ENCODE data around the gene RAB22A. TPM values are rescaled to one million over a fixed set of nuclear protein-coding genes. Genes with fewer than 3 reads are reported as not detected.

Gene RAB22A
- total RNA-seq, 3 donors from 2014 or later (not counting 1 experiment from before 2014, with no cell fraction given) = 19.6 to 29.8 (median 28.6) TPM

GRCh38 chr20:58375759-58376352 is 66.3 kb downstream of the RAB22A start:
- Mint-ChIP-seq H3K27me3 (ENCODE audit: low read depth in 2 of 2) (peaks cover 32 to 49% of the 10 kb centered on the region in 2 donors), H3K9me3 (no peaks in the 10 kb centered on the region), H3K36me3 (no peaks in the 10 kb centered on the region), H3K27ac (no peak overlapping the region), H3K4me3 (no peak overlapping the region), H3K4me1 (no peaks in the 10 kb centered on the region)
- no peak for DNase-seq
- intact Hi-C loops (cut with micrococcal nuclease) = no loop called here
- H3K4me3 ChIP-seq (ENCODE audit: low read length) = no peak overlapping the region
- no peaks in the 10 kb centered on the region for H3K36me3 ChIP-seq (ENCODE audit: control insufficient read depth, insufficient read depth, low read length)
- no peak for ATAC-seq
- peaks cover 2% of the 10 kb centered on the region for H3K27me3 ChIP-seq (ENCODE audit: control insufficient read depth, insufficient read depth, low read length)
- no peak for TF ChIP-seq CTCF (IDR thresholded peaks at IDR 0.05)
- H3K4me1 ChIP-seq (ENCODE audit: control insufficient read depth, insufficient read depth, low read length) = no peaks in the 10 kb centered on the region
- WGBS (ENCODE audit: insufficient coverage) = 82% methylated on average over 10 of the region's 10 CpGs
- H3K9me3 ChIP-seq (ENCODE audit: control insufficient read depth, insufficient read depth, low read length) = no peaks in the 10 kb centered on the region
- H3K27ac ChIP-seq (ENCODE audit: low read length) = no peak overlapping the region

GRCh38 chr20:58377017-58377416 is 67.5 kb downstream of the RAB22A start:
- no peak for ATAC-seq
- DNase-seq = no peak
- H3K9me3 Mint-ChIP-seq = peaks cover 0 to 2% of the 10 kb centered on the region in 2 donors
- WGBS (ENCODE audit: insufficient coverage) = 90% methylated on average over 1 of the region's 1 CpG
- Histone ChIP-seq H3K9me3 (ENCODE audit: control insufficient read depth, insufficient read depth, low read length) (peaks cover 3% of the 10 kb centered on the region), H3K27ac (ENCODE audit: low read length) (no peak overlapping the region), H3K4me1 (ENCODE audit: control insufficient read depth, insufficient read depth, low read length) (no peaks in the 10 kb centered on the region), H3K36me3 (ENCODE audit: control insufficient read depth, insufficient read depth, low read length) (no peaks in the 10 kb centered on the region), H3K27me3 (ENCODE audit: control insufficient read depth, insufficient read depth, low read length) (peaks cover 2% of the 10 kb centered on the region), H3K4me3 (ENCODE audit: low read length) (no peak overlapping the region)
- no peaks in the 10 kb centered on the region for H3K36me3 Mint-ChIP-seq
- TF ChIP-seq CTCF (IDR thresholded peaks at IDR 0.05) = no peak
- no peak overlapping the region for H3K4me3 Mint-ChIP-seq
- intact Hi-C loops (cut with micrococcal nuclease) = no loop called here
- H3K27me3 Mint-ChIP-seq (ENCODE audit: low read depth in 2 of 2) = peaks cover 43 to 56% of the 10 kb centered on the region in 2 donors
- H3K4me1 Mint-ChIP-seq = no peaks in the 10 kb centered on the region
- H3K27ac Mint-ChIP-seq = no peak overlapping the region

GRCh38 chr20:58377766-58378401 is 68.4 kb downstream of the RAB22A start:
- Histone ChIP-seq H3K9me3 (ENCODE audit: control insufficient read depth, insufficient read depth, low read length) (peaks cover 4% of the 10 kb centered on the region), H3K4me1 (ENCODE audit: control insufficient read depth, insufficient read depth, low read length) (no peaks in the 10 kb centered on the region), H3K27me3 (ENCODE audit: control insufficient read depth, insufficient read depth, low read length) (peaks cover 2% of the 10 kb centered on the region), H3K4me3 (ENCODE audit: low read length) (no peak overlapping the region), H3K27ac (ENCODE audit: low read length) (no peak overlapping the region), H3K36me3 (ENCODE audit: control insufficient read depth, insufficient read depth, low read length) (no peaks in the 10 kb centered on the region)
- Mint-ChIP-seq H3K4me1 (no peaks in the 10 kb centered on the region), H3K36me3 (no peaks in the 10 kb centered on the region), H3K27me3 (ENCODE audit: low read depth in 2 of 2) (peaks cover 47 to 60% of the 10 kb centered on the region in 2 donors), H3K9me3 (peaks cover 0 to 2% of the 10 kb centered on the region in 2 donors), H3K4me3 (no peak overlapping the region), H3K27ac (no peak overlapping the region)
- DNase-seq (no peak), ATAC-seq (no peak)
- intact Hi-C loops (cut with micrococcal nuclease) = no loop called here
- WGBS (ENCODE audit: insufficient coverage) = 67% methylated on average over 7 of the region's 7 CpGs
- no peak for TF ChIP-seq CTCF (IDR thresholded peaks at IDR 0.05)

Data from natural killer cell (primary cell).